Measurements from ENCODE around the gene AADACL2.

AADACL2 gene

DNA sequence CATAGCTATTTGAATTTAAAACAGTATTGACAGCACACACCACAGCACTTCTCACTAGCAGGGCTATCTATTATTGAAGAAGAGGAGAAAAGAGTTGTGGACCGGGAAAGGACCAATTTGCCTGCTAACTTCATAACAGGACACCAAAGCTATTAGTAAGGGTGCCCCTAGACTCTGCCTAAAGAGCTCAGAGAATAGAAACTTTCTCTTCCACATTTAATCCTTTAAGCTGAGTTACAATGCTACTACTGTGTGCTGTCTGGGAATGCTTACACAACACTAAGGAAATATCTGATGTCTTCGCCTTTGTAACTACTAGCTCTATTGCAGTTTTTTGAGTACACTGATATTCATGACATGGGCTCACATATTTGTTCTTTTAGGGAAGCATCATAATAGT is 66.7 kb downstream of the AADACL2 start:
- no peak for TF ChIP-seq CTCF (IDR thresholded peaks at IDR 0.05; ENCODE audit: low read depth, low read length)
- no peak overlapping the region for H3K4me3 ChIP-seq (ENCODE audit: low read depth, low read length)

DNA sequence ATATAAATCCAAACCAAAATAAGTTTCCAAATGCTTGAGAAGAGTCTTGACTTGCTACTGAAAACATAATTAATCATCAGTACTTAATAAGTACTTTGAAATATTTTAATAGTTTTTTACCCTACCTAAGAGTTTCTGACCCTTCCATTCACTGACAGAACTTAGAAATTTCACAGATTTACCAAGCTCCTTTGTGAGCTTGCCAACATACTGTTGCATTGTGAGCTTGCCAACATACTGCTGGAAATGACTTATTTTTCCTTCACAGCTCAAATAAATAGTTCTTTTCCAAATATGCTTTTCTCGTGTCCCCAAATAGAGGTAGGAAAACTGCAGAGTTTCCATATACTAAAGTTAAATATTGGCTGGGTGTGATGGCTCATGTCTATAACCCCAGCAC is 70.5 kb downstream of the AADACL2 start:
- no peak overlapping the region for H3K4me3 ChIP-seq (ENCODE audit: low read depth, low read length)
- no peak for TF ChIP-seq CTCF (IDR thresholded peaks at IDR 0.05; ENCODE audit: low read depth, low read length)

GRCh38 chr3:151806838-151807237 is 73.1 kb downstream of the AADACL2 start:
- no peak overlapping the region for H3K4me3 ChIP-seq (ENCODE audit: low read depth, low read length)
- no peak for TF ChIP-seq CTCF (IDR thresholded peaks at IDR 0.05; ENCODE audit: low read depth, low read length)

Data from WI38 (cell line).